Lower leg skin (tissue), 3 donors: ENCODE data around the gene GALNT12.

Source experiments
- POLR2A ChIP-seq, 2 donors: fragments of 450-650 bp; IDR thresholded peaks; one replicate each; pipeline ENCODE4 v1.6.1; 2016 to 2017; ENCODE audit warnings: antibody characterized with exemption in 2 of 2, mild to moderate bottlenecking in 1 of 2, moderate library complexity in 1 of 2
- TF ChIP-seq, protein P1 (sequence below), 3 donors: fragments of 450-650 bp; IDR thresholded peaks; one replicate each; pipeline ENCODE4 v1.5.1; 2016; ENCODE audit warnings: antibody characterized with exemption in 3 of 3, mild to moderate bottlenecking in 3 of 3, moderate library complexity in 2 of 3

DNA sequence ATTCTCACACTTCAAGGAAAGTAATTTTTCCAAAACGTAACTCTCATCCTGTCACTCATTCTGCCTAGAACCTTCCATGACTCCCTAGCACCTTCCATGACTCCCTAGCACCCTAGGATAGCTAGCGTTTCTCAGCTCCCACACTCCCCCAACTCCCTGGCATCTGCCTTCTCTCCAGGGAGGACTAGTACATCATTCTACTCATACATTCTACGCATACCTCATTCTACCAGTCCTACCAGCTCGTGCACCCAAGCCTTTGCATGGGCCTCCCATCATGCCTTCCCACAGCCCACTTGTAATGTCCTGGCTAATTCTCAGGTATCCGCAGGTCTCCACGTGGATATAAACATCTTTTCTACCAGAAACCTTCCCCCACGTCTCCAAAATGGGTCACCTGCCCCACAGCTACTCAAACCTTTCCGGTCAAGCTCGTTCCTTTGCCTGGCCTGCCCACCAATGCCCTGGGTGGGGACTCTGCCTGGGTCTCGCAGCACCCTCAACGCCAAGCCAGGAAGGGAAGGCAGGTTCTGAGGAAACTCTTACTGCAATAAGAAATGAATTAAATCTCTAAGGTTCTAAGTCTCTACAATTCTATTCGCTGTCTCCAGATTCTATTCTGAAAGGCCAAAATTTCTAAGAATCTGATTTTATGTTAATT, 12.0 kb upstream of the GALNT12 start:
- TF ChIP-seq, protein P1, sequence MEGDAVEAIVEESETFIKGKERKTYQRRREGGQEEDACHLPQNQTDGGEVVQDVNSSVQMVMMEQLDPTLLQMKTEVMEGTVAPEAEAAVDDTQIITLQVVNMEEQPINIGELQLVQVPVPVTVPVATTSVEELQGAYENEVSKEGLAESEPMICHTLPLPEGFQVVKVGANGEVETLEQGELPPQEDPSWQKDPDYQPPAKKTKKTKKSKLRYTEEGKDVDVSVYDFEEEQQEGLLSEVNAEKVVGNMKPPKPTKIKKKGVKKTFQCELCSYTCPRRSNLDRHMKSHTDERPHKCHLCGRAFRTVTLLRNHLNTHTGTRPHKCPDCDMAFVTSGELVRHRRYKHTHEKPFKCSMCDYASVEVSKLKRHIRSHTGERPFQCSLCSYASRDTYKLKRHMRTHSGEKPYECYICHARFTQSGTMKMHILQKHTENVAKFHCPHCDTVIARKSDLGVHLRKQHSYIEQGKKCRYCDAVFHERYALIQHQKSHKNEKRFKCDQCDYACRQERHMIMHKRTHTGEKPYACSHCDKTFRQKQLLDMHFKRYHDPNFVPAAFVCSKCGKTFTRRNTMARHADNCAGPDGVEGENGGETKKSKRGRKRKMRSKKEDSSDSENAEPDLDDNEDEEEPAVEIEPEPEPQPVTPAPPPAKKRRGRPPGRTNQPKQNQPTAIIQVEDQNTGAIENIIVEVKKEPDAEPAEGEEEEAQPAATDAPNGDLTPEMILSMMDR (IDR thresholded peaks at IDR 0.05) = no peak
- no peak for TF ChIP-seq POLR2A (IDR thresholded peaks at IDR 0.05)
